GM12865 (cell line): Measurements from ENCODE around the gene TICAM1.
"Not testable (repeated sequence)": the region's sequence is repeated elsewhere in the genome, so short reads cannot be mapped to it uniquely, and the experiment has no call there.

ENCODE experiments used
- DNase-seq: peaks from one replicate; pipeline ENCODE4 v3.0.0; 2010; ENCODE audit warnings: low read depth
- H3K4me3 ChIP-seq: 2 replicates; pipeline ENCODE4 v1.5.1; 2011; ENCODE audit warnings: mild to moderate bottlenecking, low read depth, low read length, control low read depth
- TF ChIP-seq, protein P1 (sequence below): IDR thresholded peaks from 2 replicates; pipeline ENCODE4 v1.5.1; 2011; ENCODE audit warnings: low read length, control low read depth, low read depth, inconsistent platforms; ENCODE audit not compliant: insufficient read depth; ENCODE audit errors: missing control alignments

The TICAM1 gene

DNA sequence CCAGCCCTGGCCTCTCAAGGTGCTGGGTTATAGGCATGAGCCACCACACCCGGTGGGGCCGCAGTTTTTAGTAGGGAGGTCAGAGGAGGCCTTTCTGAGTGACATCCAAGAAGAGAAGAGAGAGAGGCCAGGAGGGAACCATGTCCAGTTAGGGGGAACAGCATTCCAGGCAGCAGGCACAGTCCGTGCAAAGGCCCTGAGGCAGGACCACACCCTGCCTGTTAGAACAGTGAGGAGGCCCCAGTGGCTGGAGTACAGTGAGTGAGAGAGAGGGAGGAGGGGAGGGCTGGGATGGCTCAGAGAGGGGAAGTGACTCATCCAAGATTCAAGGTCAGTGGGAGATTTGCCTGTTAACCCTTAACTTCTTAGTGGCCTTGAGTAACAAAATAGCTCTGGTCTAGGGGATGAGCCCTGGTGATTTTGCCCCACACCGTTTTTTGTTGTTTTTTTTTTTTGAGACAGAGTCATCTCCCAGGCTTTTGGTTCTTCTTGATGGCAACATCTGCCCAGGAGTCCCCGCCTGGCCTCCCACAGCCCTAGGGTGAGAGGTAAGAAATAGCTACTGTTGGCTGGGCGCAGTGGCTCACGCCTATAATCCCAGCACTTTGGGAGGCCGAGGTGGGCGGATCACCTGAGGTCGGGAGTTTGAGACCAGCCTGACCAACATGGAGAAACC lies 38.7 kb upstream of the TICAM1 start:
- DNase-seq, result peak; percentile 49
- TF ChIP-seq, protein P1, sequence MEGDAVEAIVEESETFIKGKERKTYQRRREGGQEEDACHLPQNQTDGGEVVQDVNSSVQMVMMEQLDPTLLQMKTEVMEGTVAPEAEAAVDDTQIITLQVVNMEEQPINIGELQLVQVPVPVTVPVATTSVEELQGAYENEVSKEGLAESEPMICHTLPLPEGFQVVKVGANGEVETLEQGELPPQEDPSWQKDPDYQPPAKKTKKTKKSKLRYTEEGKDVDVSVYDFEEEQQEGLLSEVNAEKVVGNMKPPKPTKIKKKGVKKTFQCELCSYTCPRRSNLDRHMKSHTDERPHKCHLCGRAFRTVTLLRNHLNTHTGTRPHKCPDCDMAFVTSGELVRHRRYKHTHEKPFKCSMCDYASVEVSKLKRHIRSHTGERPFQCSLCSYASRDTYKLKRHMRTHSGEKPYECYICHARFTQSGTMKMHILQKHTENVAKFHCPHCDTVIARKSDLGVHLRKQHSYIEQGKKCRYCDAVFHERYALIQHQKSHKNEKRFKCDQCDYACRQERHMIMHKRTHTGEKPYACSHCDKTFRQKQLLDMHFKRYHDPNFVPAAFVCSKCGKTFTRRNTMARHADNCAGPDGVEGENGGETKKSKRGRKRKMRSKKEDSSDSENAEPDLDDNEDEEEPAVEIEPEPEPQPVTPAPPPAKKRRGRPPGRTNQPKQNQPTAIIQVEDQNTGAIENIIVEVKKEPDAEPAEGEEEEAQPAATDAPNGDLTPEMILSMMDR, result no peak
- H3K4me3 ChIP-seq, result no peak overlapping the region

DNA sequence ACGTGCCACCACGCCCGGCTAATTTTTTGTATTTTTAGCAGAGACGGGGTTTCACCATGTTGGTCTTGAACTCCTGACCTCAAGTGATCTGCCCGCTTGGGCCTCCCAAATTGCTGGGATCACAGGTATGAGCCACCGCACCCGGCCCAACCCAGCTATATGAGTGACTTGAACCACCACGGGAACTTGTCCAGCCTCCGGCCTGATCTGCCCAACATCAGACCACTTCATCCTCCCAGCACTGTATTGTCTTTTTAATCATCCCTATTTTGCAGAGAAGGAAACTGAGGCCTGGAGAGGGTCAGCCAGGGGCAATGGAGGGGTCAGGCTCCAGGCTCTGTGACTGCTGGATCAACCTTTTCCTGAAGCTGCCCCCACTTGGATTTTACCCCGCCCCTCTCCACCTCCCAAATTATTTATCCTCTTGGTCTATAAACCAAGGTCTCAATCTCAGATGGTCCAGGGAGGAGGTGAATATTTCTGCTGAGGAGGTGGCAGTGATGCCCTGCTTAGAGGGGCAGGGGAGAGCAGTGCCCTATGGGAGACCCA lies 36.8 kb upstream of the TICAM1 start:
- TF ChIP-seq, protein P1, result no peak
- DNase-seq, result no peak
- no peak overlapping the region for H3K4me3 ChIP-seq

DNA sequence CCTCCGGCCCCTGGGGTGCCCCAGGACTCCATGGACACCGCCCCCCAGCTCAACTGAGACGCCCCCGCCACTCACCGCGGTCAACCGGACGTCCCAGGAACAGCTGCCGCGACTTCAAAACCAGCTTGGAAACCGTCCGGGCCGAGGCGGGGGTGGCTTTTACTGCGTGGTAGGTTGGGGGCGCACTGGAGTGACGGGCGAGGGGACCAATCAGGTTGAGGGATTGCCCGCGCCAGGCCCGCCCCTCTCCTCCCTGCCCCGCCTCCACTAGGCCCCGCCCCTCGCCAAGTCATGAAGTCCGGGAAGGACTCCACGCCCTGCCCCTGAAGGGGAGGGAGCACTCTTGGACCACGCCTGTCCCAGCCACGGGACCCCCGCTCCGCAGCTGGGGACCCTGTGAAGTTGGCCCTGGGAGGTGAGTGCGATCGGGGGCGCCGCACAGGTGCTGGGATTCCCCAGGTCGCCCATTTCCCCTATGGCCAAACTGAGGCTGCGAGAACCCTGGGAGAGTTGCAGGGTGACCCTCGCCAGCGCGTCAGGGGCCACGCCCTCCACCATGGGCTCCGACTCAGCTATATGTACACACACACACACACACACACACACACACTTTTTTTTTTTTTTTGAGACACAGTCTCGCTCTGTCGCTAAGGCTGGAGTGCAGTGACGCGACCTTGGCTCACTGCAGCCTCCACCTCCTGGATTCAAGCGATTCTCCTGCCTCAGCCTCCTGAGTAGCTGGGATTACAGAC lies 36.2 kb upstream of the TICAM1 start, which contains the start of gene PLIN3:
Gene PLIN3 (minus strand): TSS at position 134 of the 752 bp plus-strand sequence. CDS start 6,273 bp downstream, outside the sequence.
- DNase-seq, result peak; percentile 98
- H3K4me3 ChIP-seq, result peak within 1 kb of the TSS; percentile 100
- TF ChIP-seq, protein P1, result no peak

DNA sequence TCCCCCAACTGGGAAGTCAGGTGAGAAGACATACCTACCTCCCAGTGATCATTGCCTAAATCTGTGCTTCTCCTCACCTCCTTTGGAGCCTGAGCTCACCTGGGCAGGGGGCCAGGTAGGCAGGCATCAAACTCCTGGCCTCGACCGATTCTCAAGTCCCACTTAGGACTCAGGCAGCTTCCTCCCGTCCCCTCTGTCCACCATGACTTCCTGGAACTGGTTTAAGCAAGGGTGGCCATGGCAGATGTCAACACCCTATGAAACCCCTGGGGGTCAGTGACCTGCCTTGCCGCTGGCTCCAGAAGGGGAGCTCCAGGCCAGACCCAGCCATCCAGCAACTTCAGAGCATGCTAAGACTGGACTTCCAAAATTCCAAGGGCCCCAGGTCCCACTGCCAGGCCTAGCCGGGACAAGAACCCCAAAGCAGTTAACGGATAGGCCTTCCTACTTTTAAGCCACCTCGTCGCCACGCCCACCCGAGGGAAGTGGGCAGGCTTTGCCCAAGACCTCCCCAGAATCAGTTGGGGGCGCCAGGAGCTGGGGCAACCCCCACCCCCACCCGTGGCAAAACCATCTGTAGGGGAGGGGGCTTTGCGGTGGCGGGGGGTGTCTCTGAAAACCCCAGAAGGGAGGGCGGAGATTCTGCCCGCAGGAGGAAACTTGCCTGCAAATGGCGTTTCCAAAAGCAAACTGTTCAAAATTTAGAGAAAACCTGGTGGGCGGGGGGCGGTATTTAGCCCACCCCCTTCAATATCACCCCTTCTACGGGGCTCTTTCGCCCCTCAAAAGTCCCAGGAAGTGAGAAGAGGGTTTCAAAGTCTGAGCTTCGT lies 35.3 kb upstream of the TICAM1 start:
- peak; percentile 65 for DNase-seq
- H3K4me3 ChIP-seq, result peak overlapping the region; percentile 100
- TF ChIP-seq, protein P1, result no peak

DNA sequence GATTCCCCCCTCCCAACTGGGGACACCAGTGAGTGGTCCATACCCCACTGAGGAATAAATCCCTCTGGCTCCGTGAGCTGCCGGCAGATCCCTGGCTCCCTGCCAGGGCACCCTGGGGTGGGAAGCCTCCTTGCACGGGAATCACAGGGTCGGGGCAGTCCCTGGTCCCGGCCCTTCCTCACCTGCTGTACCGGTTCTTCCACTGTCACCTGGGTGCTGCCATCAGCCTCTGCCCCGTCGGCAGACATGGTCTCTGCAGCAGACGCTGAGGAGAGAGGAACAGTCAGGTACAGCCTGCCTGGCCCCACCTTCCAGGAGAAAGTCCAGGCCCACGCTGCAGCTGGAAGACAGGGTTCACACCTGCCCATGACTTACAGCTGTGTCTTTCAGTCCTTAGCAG lies 29.6 kb upstream of the TICAM1 start:
- no peak for DNase-seq
- no peak overlapping the region for H3K4me3 ChIP-seq
- TF ChIP-seq, protein P1, result no peak

DNA sequence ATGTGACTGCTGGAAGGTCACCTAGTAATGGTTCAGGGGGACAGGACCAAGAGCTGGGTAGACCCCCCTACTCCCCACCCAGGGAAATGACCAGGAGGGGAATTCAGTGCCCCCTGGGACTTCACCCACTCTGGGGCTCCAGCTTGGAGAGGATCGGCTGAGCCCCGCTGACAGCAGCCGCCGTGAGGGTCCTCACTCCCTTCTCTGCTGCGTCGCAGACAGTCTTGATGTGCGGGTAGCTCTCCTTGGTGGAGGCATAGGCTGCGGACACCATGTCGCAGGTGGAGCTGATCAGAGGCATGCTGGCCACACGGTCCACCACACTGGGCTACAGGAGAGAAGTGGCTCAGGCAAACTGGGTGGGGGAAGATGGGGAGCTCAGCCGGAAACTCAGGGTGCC lies 28.2 kb upstream of the TICAM1 start:
- DNase-seq, result no peak
- TF ChIP-seq, protein P1, result no peak
- H3K4me3 ChIP-seq, result no peak overlapping the region

DNA sequence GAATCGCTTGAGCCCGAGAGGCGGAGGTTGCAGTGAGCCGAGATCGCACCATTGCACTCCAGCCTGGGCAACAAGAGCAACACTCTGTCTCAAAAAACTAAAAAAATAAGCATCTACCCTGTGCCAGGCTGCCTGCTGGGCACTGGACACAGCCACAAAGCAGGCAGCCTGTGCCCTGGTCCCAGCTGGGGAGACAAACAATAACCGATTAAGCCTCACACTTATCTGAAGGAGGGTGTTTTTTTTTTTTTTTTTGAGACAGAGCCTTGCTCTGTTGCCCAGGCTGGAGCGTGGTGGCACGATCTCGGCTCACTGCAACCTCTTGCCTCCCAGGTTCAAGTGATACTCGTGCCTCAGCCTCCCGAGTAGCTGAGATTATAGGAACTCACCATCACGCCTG lies 25.0 kb upstream of the TICAM1 start:
- not testable (repeated sequence) for DNase-seq, H3K4me3 ChIP-seq

DNA sequence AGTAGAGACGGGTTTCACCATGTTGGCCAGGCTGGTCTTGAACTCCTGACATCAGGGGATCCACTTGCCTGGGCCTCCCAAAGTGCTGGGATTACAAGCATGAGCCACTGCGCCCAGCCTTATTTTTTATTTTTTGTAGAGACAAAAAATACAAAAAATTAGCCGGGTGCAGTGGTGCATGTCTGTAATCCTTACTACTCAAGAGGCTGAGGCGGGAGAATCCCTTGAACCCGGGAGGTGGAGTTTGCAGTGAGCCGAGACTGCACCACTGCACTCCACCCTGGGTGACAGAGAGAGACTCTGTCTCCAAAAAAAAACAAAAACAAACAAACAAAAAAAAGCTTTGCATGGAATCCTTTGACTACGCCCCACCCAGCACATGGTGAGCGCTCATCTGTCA lies 22.0 kb upstream of the TICAM1 start:
- not testable (repeated sequence) for DNase-seq, H3K4me3 ChIP-seq
